Liver (tissue), 3 donors: ENCODE measurements around the gene GARIN5B.

Experiments
- FOXA1 ChIP-seq: IDR thresholded peaks from 2 replicates; pipeline ENCODE4 v1.6.1; 2016; ENCODE audit warnings: antibody characterized with exemption
- FOXA2 ChIP-seq: IDR thresholded peaks from 2 replicates; pipeline ENCODE4 v1.6.1; 2016; ENCODE audit warnings: antibody characterized with exemption
- GABPA ChIP-seq, 2 donors: IDR thresholded peaks in 1 of 2; conservative IDR thresholded peaks in 1 of 2; 2 replicates each; pipeline ENCODE4 v1.6.1; 2016; ENCODE audit warnings: antibody characterized with exemption in 2 of 2, mild to moderate bottlenecking in 1 of 2, moderate library complexity in 1 of 2
- HNF4A ChIP-seq, 2 donors: conservative IDR thresholded peaks; 2 replicates each; pipeline ENCODE4 v1.6.1; 2016; ENCODE audit warnings: antibody characterized with exemption in 2 of 2, mild to moderate bottlenecking in 2 of 2
- RAD21 ChIP-seq, 2 donors: IDR thresholded peaks; 2 replicates each; pipeline ENCODE4 v1.6.1; 2016; ENCODE audit warnings: antibody characterized with exemption in 2 of 2, mild to moderate bottlenecking in 2 of 2
- TAF1 ChIP-seq: conservative IDR thresholded peaks from 2 replicates; pipeline ENCODE4 v1.6.1; 2016; ENCODE audit warnings: antibody characterized with exemption, mild to moderate bottlenecking
- YY1 ChIP-seq: IDR thresholded peaks from 2 replicates; pipeline ENCODE4 v1.6.1; 2016; ENCODE audit warnings: antibody characterized with exemption, mild to moderate bottlenecking
- TF ChIP-seq, protein P1 (sequence below): fragments of 150-350 bp; IDR thresholded peaks from 2 replicates; pipeline ENCODE4 v1.5.1; 2017; ENCODE audit warnings: improper control_type of control experiment, low read depth, low read length; ENCODE audit not compliant: missing input control
- TF ChIP-seq, protein P2 (sequence below): IDR thresholded peaks from 2 replicates; pipeline ENCODE4 v1.6.1; 2016; ENCODE audit warnings: antibody characterized with exemption, mild to moderate bottlenecking
- TF ChIP-seq, protein P3 (sequence below): IDR thresholded peaks from 2 replicates; pipeline ENCODE4 v1.6.1; 2016; ENCODE audit warnings: antibody characterized with exemption
- TF ChIP-seq, protein P4 (sequence below): IDR thresholded peaks from 2 replicates; pipeline ENCODE4 v1.6.1; 2016; ENCODE audit warnings: antibody characterized with exemption
- donor health status: healthy.
- donor health status: healthy.

DNA sequence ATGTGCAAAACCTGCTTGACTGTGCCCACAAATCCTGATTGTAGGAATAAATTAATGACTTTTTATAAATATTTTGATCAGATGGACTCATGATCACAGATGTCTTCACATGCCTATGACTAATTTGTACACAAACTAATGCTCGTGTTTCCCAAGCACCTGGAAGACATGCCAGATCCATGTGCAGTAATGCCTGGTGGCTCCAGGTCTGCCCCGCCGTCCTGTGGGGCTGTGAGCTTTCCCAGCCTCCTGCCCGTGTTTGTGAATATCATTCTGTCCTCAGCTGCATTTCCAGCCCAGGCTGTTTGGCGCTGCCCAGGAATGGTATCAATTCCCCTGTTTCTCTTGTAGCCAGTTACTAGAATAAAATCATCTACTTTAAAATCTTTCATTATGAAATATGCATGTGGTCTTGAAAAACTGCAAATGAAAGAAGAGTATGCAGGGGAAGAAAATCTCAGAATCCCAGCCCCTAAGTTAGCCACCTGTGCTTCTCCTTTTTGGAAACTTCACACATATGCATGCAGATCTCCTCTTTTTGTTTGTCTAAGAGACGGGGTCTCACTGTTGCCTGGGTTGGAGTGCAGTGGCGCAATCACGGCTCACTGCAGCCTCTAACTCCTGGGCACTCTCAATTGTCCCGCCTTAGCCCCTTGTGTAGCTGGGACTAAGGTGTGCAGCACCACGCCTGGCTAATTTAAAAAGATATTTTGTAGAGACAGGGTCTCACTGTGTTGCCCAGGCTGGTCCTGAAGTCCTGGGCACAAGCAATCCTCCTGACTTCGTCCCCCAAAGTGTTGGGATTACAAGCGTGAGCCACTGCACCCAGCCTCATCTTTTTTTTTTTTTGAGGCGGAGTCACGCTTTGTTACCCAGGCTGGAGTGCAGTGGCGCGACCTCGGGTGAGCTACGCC lies 28.9 kb upstream of the GARIN5B start:
- TF ChIP-seq, protein P1, sequence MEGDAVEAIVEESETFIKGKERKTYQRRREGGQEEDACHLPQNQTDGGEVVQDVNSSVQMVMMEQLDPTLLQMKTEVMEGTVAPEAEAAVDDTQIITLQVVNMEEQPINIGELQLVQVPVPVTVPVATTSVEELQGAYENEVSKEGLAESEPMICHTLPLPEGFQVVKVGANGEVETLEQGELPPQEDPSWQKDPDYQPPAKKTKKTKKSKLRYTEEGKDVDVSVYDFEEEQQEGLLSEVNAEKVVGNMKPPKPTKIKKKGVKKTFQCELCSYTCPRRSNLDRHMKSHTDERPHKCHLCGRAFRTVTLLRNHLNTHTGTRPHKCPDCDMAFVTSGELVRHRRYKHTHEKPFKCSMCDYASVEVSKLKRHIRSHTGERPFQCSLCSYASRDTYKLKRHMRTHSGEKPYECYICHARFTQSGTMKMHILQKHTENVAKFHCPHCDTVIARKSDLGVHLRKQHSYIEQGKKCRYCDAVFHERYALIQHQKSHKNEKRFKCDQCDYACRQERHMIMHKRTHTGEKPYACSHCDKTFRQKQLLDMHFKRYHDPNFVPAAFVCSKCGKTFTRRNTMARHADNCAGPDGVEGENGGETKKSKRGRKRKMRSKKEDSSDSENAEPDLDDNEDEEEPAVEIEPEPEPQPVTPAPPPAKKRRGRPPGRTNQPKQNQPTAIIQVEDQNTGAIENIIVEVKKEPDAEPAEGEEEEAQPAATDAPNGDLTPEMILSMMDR: no peak
- TF ChIP-seq YY1: no peak
- no peak for TF ChIP-seq HNF4A (conservative IDR thresholded peaks at IDR 0.05)
- no peak for TF ChIP-seq RAD21 (IDR thresholded peaks at IDR 0.05)
- TF ChIP-seq, protein P2, sequence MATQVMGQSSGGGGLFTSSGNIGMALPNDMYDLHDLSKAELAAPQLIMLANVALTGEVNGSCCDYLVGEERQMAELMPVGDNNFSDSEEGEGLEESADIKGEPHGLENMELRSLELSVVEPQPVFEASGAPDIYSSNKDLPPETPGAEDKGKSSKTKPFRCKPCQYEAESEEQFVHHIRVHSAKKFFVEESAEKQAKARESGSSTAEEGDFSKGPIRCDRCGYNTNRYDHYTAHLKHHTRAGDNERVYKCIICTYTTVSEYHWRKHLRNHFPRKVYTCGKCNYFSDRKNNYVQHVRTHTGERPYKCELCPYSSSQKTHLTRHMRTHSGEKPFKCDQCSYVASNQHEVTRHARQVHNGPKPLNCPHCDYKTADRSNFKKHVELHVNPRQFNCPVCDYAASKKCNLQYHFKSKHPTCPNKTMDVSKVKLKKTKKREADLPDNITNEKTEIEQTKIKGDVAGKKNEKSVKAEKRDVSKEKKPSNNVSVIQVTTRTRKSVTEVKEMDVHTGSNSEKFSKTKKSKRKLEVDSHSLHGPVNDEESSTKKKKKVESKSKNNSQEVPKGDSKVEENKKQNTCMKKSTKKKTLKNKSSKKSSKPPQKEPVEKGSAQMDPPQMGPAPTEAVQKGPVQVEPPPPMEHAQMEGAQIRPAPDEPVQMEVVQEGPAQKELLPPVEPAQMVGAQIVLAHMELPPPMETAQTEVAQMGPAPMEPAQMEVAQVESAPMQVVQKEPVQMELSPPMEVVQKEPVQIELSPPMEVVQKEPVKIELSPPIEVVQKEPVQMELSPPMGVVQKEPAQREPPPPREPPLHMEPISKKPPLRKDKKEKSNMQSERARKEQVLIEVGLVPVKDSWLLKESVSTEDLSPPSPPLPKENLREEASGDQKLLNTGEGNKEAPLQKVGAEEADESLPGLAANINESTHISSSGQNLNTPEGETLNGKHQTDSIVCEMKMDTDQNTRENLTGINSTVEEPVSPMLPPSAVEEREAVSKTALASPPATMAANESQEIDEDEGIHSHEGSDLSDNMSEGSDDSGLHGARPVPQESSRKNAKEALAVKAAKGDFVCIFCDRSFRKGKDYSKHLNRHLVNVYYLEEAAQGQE: no peak
- TF ChIP-seq, protein P3, sequence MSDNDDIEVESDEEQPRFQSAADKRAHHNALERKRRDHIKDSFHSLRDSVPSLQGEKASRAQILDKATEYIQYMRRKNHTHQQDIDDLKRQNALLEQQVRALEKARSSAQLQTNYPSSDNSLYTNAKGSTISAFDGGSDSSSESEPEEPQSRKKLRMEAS: no peak
- TF ChIP-seq, protein P4, sequence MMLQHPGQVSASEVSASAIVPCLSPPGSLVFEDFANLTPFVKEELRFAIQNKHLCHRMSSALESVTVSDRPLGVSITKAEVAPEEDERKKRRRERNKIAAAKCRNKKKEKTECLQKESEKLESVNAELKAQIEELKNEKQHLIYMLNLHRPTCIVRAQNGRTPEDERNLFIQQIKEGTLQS: no peak
- TF ChIP-seq TAF1: no peak
- no peak for TF ChIP-seq GABPA (IDR thresholded peaks at IDR 0.05 in 1 of 2, conservative IDR thresholded peaks at IDR 0.05 in 1 of 2)
- no peak for TF ChIP-seq FOXA2
- TF ChIP-seq FOXA1: no peak
